ENCODE data around the gene ZNF221.

ZNF221 gene

GRCh38 chr19:43960411-43960810, 9.4 kb downstream of the ZNF221 start:
- no peak for DNase-seq

GRCh38 chr19:43966079-43966694, 15.2 kb downstream of the ZNF221 start:
- DNase-seq, result no peak

- DNase-seq, result no peak
These were observed 25.7 kb downstream of the ZNF221 start for GRCh38 chr19:43976732-43977131.

- DNase-seq, result no peak
These were observed 32.5 kb downstream of the ZNF221 start for GRCh38 chr19:43983544-43983911.

GRCh38 chr19:43983912-43984686, 33.1 kb downstream of the ZNF221 start, which contains the start of gene ZNF155:
Gene ZNF155, plus strand, starts transcription at chr19:43984188. Its CDS starts 4,356 bp downstream, at chr19:43988544.
- peak; percentile 97 for DNase-seq

GRCh38 chr19:43984687-43985000, 33.6 kb downstream of the ZNF221 start:
- DNase-seq, result no peak

GRCh38 chr19:43997631-43998290, 46.7 kb downstream of the ZNF221 start:
- DNase-seq, result no peak

- no peak for DNase-seq
These were observed 51.2 kb downstream of the ZNF221 start for GRCh38 chr19:44002212-44002565.

- DNase-seq, result peak; percentile 96
These were observed 51.8 kb downstream of the ZNF221 start, which contains the start of gene ZNF230 for GRCh38 chr19:44002566-44003460. Gene ZNF230, plus strand, starts transcription at chr19:44002957. Its CDS starts 4,122 bp downstream, at chr19:44007079.

GRCh38 chr19:44003461-44004009, 52.5 kb downstream of the ZNF221 start:
- no peak for DNase-seq

GRCh38 chr19:44005973-44006372, 54.9 kb downstream of the ZNF221 start:
- DNase-seq, result no peak

GRCh38 chr19:44007473-44007872, 56.4 kb downstream of the ZNF221 start:
- DNase-seq, result no peak

- DNase-seq, result no peak
These were observed 59.4 kb downstream of the ZNF221 start for GRCh38 chr19:44010468-44010867.

All from NCI-H2171 treated with DMSO at 0.1 percent for 48 hours (cell line).